Neural crest cell (in vitro differentiated cells): Measurements from ENCODE around the gene EMX1. TPM values are rescaled to one million over a fixed set of nuclear protein-coding genes. Genes with fewer than 3 reads are reported as not detected.

ENCODE experiments used
- DNase-seq: peaks from one replicate; pipeline ENCODE4 v3.0.0; 2021; ENCODE audit warnings: low read depth, mixed read lengths, low spot score
- H3K27ac Mint-ChIP-seq: one replicate; pipeline ENCODE4 v1.8.0; 2021; ENCODE audit warnings: mild to moderate bottlenecking, mixed read lengths; ENCODE audit not compliant: unreplicated experiment
- H3K27me3 Mint-ChIP-seq: 2 replicates; pipeline ENCODE4 v1.8.0; 2021; ENCODE audit warnings: low read depth, mild to moderate bottlenecking, mixed read lengths
- H3K36me3 Mint-ChIP-seq: 2 replicates; pipeline ENCODE4 v1.8.0; 2021; ENCODE audit warnings: low read depth, mild to moderate bottlenecking, mixed read lengths
- H3K4me1 Mint-ChIP-seq: 2 replicates; pipeline ENCODE4 v1.8.0; 2021; ENCODE audit warnings: mixed read lengths
- H3K4me3 Mint-ChIP-seq: one replicate; pipeline ENCODE4 v1.8.0; 2021; ENCODE audit warnings: mild to moderate bottlenecking, mixed read lengths
- H3K9me3 Mint-ChIP-seq: 2 replicates; pipeline ENCODE4 v1.8.0; 2021; ENCODE audit warnings: mixed read lengths
- long read RNA-seq: library from polyadenylated mRNA; unstranded; transcript quantifications from one replicate; pipeline ENCODE4 v2.0.0, GENCODE V29; 2020
- total RNA-seq: library from RNA; stranded (reverse); gene quantifications from 2 replicates; pipeline ENCODE4 v1.2.1, GENCODE V29; 2021
- TF ChIP-seq, protein P1 (sequence below): fragments of 200-600 bp; sonication (generic); conservative IDR thresholded peaks from 2 replicates; pipeline ENCODE4 v1.5.0; 2021; ENCODE audit warnings: antibody characterized with exemption, mild to moderate bottlenecking

The EMX1 gene
- total RNA-seq: not detected in 2 replicates
- long read RNA-seq: 0 reads

DNA sequence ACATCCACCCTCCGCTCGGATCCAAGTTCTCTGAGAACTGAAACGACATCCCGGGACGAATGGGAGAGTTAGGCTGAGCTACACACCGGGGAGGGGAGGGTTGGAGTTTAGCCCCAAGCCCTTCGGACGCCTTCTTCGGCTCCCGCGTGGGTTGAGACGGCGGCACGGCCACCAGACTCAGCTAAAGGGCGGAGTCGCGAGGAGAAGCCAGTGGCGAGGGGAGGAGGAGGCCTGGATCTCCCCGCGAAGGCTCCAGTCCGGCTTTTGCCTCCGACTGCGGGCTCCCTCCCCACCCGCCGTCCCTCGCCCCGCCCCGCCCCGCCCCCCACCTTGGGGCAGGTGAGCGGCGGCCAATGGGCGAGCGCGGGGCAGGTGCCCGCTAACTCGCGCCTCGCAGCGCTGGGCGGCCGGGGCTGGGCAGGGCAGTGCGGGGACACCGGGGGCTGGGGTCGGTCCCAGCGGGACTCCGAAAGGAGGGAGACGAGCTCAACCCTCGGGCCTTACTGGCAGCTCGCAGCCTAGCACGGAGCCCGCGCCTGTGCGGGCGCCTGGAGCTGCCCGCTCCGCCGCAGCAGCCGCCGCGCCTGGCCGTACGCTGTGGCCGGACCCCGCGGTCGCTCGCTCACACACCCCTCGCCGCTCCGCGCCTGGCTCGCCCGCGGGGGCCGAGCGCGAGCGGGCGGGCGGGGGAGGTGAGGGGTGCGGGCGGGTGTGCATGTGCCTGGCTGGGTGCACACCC lies at the start of gene EMX1:
TSS of gene EMX1 (plus strand) at position 382 of the 739 bp plus-strand sequence. CDS start at position 716, 334 bp downstream.
- DNase-seq: peak; percentile 20
- Mint-ChIP-seq H3K4me3 (peak within 1 kb of the TSS; percentile 44), H3K9me3 (no peaks in the 10 kb centered on the region), H3K27ac (no peak within 1 kb of the TSS), H3K27me3 (peaks cover 47% of the 10 kb centered on the region), H3K4me1 (peaks cover 9% of the 10 kb centered on the region), H3K36me3 (no peaks in the 10 kb centered on the region)
- TF ChIP-seq, protein P1, sequence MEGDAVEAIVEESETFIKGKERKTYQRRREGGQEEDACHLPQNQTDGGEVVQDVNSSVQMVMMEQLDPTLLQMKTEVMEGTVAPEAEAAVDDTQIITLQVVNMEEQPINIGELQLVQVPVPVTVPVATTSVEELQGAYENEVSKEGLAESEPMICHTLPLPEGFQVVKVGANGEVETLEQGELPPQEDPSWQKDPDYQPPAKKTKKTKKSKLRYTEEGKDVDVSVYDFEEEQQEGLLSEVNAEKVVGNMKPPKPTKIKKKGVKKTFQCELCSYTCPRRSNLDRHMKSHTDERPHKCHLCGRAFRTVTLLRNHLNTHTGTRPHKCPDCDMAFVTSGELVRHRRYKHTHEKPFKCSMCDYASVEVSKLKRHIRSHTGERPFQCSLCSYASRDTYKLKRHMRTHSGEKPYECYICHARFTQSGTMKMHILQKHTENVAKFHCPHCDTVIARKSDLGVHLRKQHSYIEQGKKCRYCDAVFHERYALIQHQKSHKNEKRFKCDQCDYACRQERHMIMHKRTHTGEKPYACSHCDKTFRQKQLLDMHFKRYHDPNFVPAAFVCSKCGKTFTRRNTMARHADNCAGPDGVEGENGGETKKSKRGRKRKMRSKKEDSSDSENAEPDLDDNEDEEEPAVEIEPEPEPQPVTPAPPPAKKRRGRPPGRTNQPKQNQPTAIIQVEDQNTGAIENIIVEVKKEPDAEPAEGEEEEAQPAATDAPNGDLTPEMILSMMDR: no peak

GRCh38 chr2:72871060-72871459 lies 46.3 kb upstream of the EMX1 start:
- peaks cover 3% of the 10 kb centered on the region for H3K9me3 Mint-ChIP-seq
- TF ChIP-seq, protein P1: no peak
- no peak overlapping the region for H3K4me3 Mint-ChIP-seq
- H3K4me1 Mint-ChIP-seq: no peaks in the 10 kb centered on the region
- no peaks in the 10 kb centered on the region for H3K36me3 Mint-ChIP-seq
- H3K27ac Mint-ChIP-seq: no peak overlapping the region
- no peak for DNase-seq
- H3K27me3 Mint-ChIP-seq: peaks cover 78% of the 10 kb centered on the region

GRCh38 chr2:72871880-72872279 lies 45.4 kb upstream of the EMX1 start:
- TF ChIP-seq, protein P1: no peak
- Mint-ChIP-seq H3K9me3 (peaks cover 3% of the 10 kb centered on the region), H3K27ac (no peak overlapping the region), H3K4me3 (no peak overlapping the region), H3K27me3 (peaks cover 78% of the 10 kb centered on the region), H3K36me3 (no peaks in the 10 kb centered on the region), H3K4me1 (no peaks in the 10 kb centered on the region)
- DNase-seq: no peak

- H3K9me3 Mint-ChIP-seq: no peaks in the 10 kb centered on the region
- TF ChIP-seq, protein P1: no peak
- H3K4me1 Mint-ChIP-seq: peaks cover 9% of the 10 kb centered on the region
- no peak overlapping the region for H3K27ac Mint-ChIP-seq
- H3K4me3 Mint-ChIP-seq: peak overlapping the region; percentile 23
- DNase-seq: peak; percentile 68
- H3K27me3 Mint-ChIP-seq: peaks cover 71% of the 10 kb centered on the region
- no peaks in the 10 kb centered on the region for H3K36me3 Mint-ChIP-seq
These were observed 33.9 kb upstream of the EMX1 start for GRCh38 chr2:72883356-72883962.

DNA sequence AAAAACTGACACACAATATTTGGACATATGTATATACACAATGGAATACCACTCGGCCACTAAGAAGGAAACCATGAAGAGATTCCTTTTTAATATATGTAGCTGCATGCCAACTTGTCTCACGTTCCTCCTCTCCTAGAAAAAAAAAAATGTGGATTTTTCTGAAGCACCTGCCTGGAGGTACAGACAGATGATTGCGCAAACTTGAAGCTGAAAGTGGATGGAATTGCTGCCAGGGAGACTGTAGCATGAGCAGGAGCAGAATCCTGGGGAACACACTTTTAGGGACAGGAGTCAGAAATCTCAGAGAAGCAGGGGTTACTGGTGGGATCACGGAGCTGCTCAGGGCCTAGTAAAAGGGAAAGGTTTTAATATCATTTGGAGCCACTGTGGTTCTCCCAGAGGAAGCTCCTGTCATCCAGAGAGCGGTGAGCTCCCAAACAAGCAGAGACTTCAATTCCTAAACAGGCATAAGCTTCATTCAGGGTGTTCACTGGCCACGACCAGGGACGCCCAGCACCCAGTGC lies 30.8 kb upstream of the EMX1 start:
- Mint-ChIP-seq H3K27ac (peak overlapping the region; percentile 67), H3K9me3 (no peaks in the 10 kb centered on the region), H3K4me1 (peaks cover 9% of the 10 kb centered on the region), H3K4me3 (peak overlapping the region; percentile 87), H3K27me3 (peaks cover 67% of the 10 kb centered on the region), H3K36me3 (no peaks in the 10 kb centered on the region)
- TF ChIP-seq, protein P1: no peak
- no peak for DNase-seq
